Activated CD8-positive, alpha-beta memory T cell treated with anti-CD3 and anti-CD28 coated beads, Interleukin-2, amount 50 U/mL, for 48 hours (primary cell): Measurements from ENCODE around the gene GOLGA8J.
"Not testable (repeated sequence)": the region's sequence is repeated elsewhere in the genome, so short reads cannot be mapped to it uniquely, and the experiment has no call there.

Experiments
- DNase-seq: peaks from one replicate; pipeline ENCODE4 v3.0.0-alpha.2; 2020

GOLGA8J gene

GRCh38 chr15:30097827-30098226 lies 15.1 kb downstream of the GOLGA8J start:
- not testable (repeated sequence) for DNase-seq

- not testable (repeated sequence) for DNase-seq
These were observed 20.1 kb downstream of the GOLGA8J start for GRCh38 chr15:30102890-30103289.

GRCh38 chr15:30103941-30104507 lies 21.3 kb downstream of the GOLGA8J start:
- not testable (repeated sequence) for DNase-seq

GRCh38 chr15:30110591-30110990 lies 27.8 kb downstream of the GOLGA8J start:
- DNase-seq: not testable (repeated sequence)

GRCh38 chr15:30130066-30130465 lies 47.3 kb downstream of the GOLGA8J start:
- not testable (repeated sequence) for DNase-seq

- DNase-seq: not testable (repeated sequence)
These were observed 52.0 kb downstream of the GOLGA8J start, which contains the start of gene GOLGA8T for GRCh38 chr15:30134751-30135150. TSS of gene GOLGA8T (plus strand) at chr15:30135051. CDS start at chr15:30135149, 98 bp downstream.
